Panc1 (cell line): ENCODE results near the gene LRMDA.

Experiments
- POLR2AphosphoS5 ChIP-seq: IDR thresholded peaks from 2 replicates; pipeline ENCODE4 v1.6.1; 2012; ENCODE audit warnings: mild to moderate bottlenecking, low read depth, low read length, moderate library complexity
- REST ChIP-seq, 2 experiments: IDR thresholded peaks; 2 replicates each; pipeline ENCODE4 v1.6.1; 2011 to 2012; ENCODE audit warnings: low read depth in 2 of 2, control low read depth in 1 of 2, low read length in 1 of 2, mild to moderate bottlenecking in 1 of 2, moderate library complexity in 1 of 2; ENCODE audit not compliant: insufficient read depth in 1 of 2
- TF ChIP-seq, protein P1 (sequence below): fragments of 450-650 bp; IDR thresholded peaks from 2 replicates; pipeline ENCODE4 v1.5.1; 2017; ENCODE audit warnings: mild to moderate bottlenecking

GRCh38 chr10:75388082-75388481 is 43.3 kb upstream of the LRMDA start:
- TF ChIP-seq POLR2AphosphoS5: no peak
- TF ChIP-seq, protein P1, sequence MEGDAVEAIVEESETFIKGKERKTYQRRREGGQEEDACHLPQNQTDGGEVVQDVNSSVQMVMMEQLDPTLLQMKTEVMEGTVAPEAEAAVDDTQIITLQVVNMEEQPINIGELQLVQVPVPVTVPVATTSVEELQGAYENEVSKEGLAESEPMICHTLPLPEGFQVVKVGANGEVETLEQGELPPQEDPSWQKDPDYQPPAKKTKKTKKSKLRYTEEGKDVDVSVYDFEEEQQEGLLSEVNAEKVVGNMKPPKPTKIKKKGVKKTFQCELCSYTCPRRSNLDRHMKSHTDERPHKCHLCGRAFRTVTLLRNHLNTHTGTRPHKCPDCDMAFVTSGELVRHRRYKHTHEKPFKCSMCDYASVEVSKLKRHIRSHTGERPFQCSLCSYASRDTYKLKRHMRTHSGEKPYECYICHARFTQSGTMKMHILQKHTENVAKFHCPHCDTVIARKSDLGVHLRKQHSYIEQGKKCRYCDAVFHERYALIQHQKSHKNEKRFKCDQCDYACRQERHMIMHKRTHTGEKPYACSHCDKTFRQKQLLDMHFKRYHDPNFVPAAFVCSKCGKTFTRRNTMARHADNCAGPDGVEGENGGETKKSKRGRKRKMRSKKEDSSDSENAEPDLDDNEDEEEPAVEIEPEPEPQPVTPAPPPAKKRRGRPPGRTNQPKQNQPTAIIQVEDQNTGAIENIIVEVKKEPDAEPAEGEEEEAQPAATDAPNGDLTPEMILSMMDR: no peak
- TF ChIP-seq REST (IDR thresholded peaks at IDR 0.05; ENCODE audit: insufficient read depth in 1 of 2, low read depth in 2 of 2, low read length in 1 of 2): no peak
